WTC11 (cell line): Measurements from ENCODE around the gene PBX4. TPM values are rescaled to one million over a fixed set of nuclear protein-coding genes. Genes with fewer than 3 reads are reported as not detected.

Experiments used
- ATAC-seq: fragments of 200-7000 bp; cut with Tn5 transposase; 2 replicates; pipeline ENCODE4 v1.10.0; 2021; ENCODE audit warnings: mild to moderate bottlenecking, moderate library complexity
- CTCF ChIA-PET: fragments of 300-600 bp; sonication (Branson Sonifier 250); formaldehyde crosslinking; loops from one replicate; lab custom pipeline; 2021; ENCODE audit warnings: antibody characterized with exemption; lab: Charles Lee
- POLR2A ChIA-PET: fragments of 350-600 bp; sonication (Branson Sonifier 250); formaldehyde crosslinking; loops from one replicate; lab custom pipeline; 2021; ENCODE audit warnings: antibody characterized with exemption; lab: Charles Lee
- DNase-seq: peaks from one replicate; pipeline ENCODE4 v3.0.0; 2021; ENCODE audit warnings: low spot score
- H3K27ac Mint-ChIP-seq: 2 replicates; pipeline ENCODE4 v1.8.0; 2021; ENCODE audit warnings: mixed read lengths
- H3K27me3 Mint-ChIP-seq: 2 replicates; pipeline ENCODE4 v1.8.0; 2021; ENCODE audit warnings: low read depth, mild to moderate bottlenecking, moderate library complexity, mixed read lengths
- H3K36me3 Mint-ChIP-seq: 2 replicates; pipeline ENCODE4 v1.8.0; 2021; ENCODE audit warnings: mixed read lengths
- H3K4me1 Mint-ChIP-seq: 2 replicates; pipeline ENCODE4 v1.8.0; 2022; ENCODE audit warnings: mixed read lengths
- H3K4me3 Mint-ChIP-seq: 2 replicates; pipeline ENCODE4 v1.8.0; 2021; ENCODE audit warnings: mild to moderate bottlenecking, moderate library complexity, mixed read lengths
- H3K9me3 Mint-ChIP-seq: 2 replicates; pipeline ENCODE4 v1.8.0; 2021; ENCODE audit warnings: mixed read lengths
- CBFB ChIP-seq: sonication (generic); formaldehyde crosslinking; IDR thresholded peaks from 2 replicates; pipeline ENCODE4 v1.8.1; 2022; ENCODE audit warnings: mild to moderate bottlenecking, low read depth, missing genetic modification reagents
- CDX4 ChIP-seq: fragments of 250-450 bp; sonication (Bioruptor Pico); IDR thresholded peaks from 2 replicates; pipeline ENCODE4 v1.9.0; 2021; ENCODE audit warnings: moderate library complexity, mild to moderate bottlenecking, inconsistent platforms, borderline replicate concordance
- FOXJ3 ChIP-seq: sonication (generic); formaldehyde crosslinking; IDR thresholded peaks from 2 replicates; pipeline ENCODE4 v1.9.0; 2021; ENCODE audit warnings: missing genetic modification reagents, mild to moderate bottlenecking, borderline replicate concordance
- GABPB1 ChIP-seq: sonication (generic); formaldehyde crosslinking; IDR thresholded peaks from 2 replicates; pipeline ENCODE4 v1.8.1; 2023; ENCODE audit warnings: mild to moderate bottlenecking, missing genetic modification reagents
- IRF1 ChIP-seq: sonication (generic); formaldehyde crosslinking; IDR thresholded peaks from 2 replicates; pipeline ENCODE4 v1.8.0; 2023; ENCODE audit warnings: missing genetic modification reagents
- MAX ChIP-seq: sonication (generic); formaldehyde crosslinking; IDR thresholded peaks from 2 replicates; pipeline ENCODE4 v1.8.0; 2022; ENCODE audit warnings: mild to moderate bottlenecking, missing genetic modification reagents
- NR1H2 ChIP-seq: sonication (generic); formaldehyde crosslinking; IDR thresholded peaks from 2 replicates; pipeline ENCODE4 v1.9.0; 2021; ENCODE audit warnings: mild to moderate bottlenecking, moderate library complexity, missing genetic modification reagents
- PRDM15 ChIP-seq: sonication (generic); formaldehyde crosslinking; IDR thresholded peaks from 2 replicates; pipeline ENCODE4 v1.8.0; 2022; ENCODE audit warnings: missing genetic modification reagents
- ZNF532 ChIP-seq: fragments of 250-450 bp; sonication (Bioruptor Pico); IDR thresholded peaks from 2 replicates; pipeline ENCODE4 v1.9.0; 2021; ENCODE audit warnings: mild to moderate bottlenecking, borderline replicate concordance
- ZSCAN18 ChIP-seq: fragments of 250-450 bp; sonication (Bioruptor Pico); IDR thresholded peaks from 2 replicates; pipeline ENCODE4 v2.1.2; 2022; ENCODE audit warnings: mild to moderate bottlenecking, moderate library complexity
- total RNA-seq: library from RNA; stranded (reverse); gene quantifications from 3 replicates; pipeline ENCODE4 v1.2.3, GENCODE V29; 2021

PBX4 gene
- total RNA-seq, 1 experiment from 2014 or later, result 3.2 TPM

- POLR2A ChIA-PET, result no interaction called here
- Mint-ChIP-seq H3K27ac (no peak overlapping the region), H3K4me1 (peaks cover 10% of the 10 kb centered on the region)
These were observed 56.4 kb downstream of the PBX4 start for GRCh38 chr19:19561946-19562664.

GRCh38 chr19:19559931-19560330, 58.6 kb downstream of the PBX4 start:
- ChIA-PET POLR2A (no interaction called here), CTCF (interaction anchor here (1.2 to 3.4 kb wide), 5 partner anchors 8 to 193 kb away, joined by 3 to 17 read pairs (median 6); partner anchors contain the start of gene GMIP)
- H3K27ac Mint-ChIP-seq, result no peak overlapping the region

More at GRCh38 chr19:19561946-19562664, 56.4 kb downstream of the PBX4 start:
- Mint-ChIP-seq H3K36me3 (peaks cover 5% of the 10 kb centered on the region), H3K27me3 (no peaks in the 10 kb centered on the region)
- no peak for DNase-seq
- CTCF ChIA-PET, result interaction anchor here (1.0 to 3.5 kb wide), 6 partner anchors 8 to 58 kb away, joined by 3 to 18 read pairs (median 7); no protein-coding TSS in a partner anchor
- TF ChIP-seq CDX4 (CRISPR knock-in tag), result no peak
- no peak for TF ChIP-seq ZSCAN18 (CRISPR knock-in tag)
- TF ChIP-seq IRF1 (CRISPR knock-in tag), result no peak
- no peak for TF ChIP-seq NR1H2 (CRISPR knock-in tag)
- no peak for TF ChIP-seq MAX (CRISPR knock-in tag)
- no peak for TF ChIP-seq CBFB
- TF ChIP-seq FOXJ3 (CRISPR knock-in tag), result no peak
- no peak for TF ChIP-seq ZNF532
- TF ChIP-seq GABPB1, result no peak
- TF ChIP-seq, all 79 proteins: peak for 0
- peaks cover 4% of the 10 kb centered on the region; the same call in 1 of the 2 replicates for H3K9me3 Mint-ChIP-seq
- no peak for ATAC-seq
- H3K4me3 Mint-ChIP-seq, result no peak overlapping the region

More at GRCh38 chr19:19559931-19560330, 58.6 kb downstream of the PBX4 start:
- Mint-ChIP-seq H3K4me1 (peaks cover 10% of the 10 kb centered on the region), H3K4me3 (no peak overlapping the region), H3K36me3 (peaks cover 5% of the 10 kb centered on the region), H3K27me3 (no peaks in the 10 kb centered on the region), H3K9me3 (peaks cover 4% of the 10 kb centered on the region; the same call in 1 of the 2 replicates)
- no peak for ATAC-seq
- no peak for DNase-seq
- TF ChIP-seq GABPB1 (no peak), PRDM15 (no peak)
